ENCODE results near the gene PKHD1. TPM values are rescaled to one million over a fixed set of nuclear protein-coding genes. Genes with fewer than 3 reads are reported as not detected.
"Not testable (repeated sequence)": the region's sequence is repeated elsewhere in the genome, so short reads cannot be mapped to it uniquely, and the experiment has no call there.

Gene PKHD1
- total and polyA plus RNA-seq, 4 experiments from 2014 or later: not detected

- ChIA-PET CTCF (ENCODE audit: partially characterized antibody) (no interaction called here), POLR2A (ENCODE audit: partially characterized antibody) (no interaction called here)
- DNase-seq: no peak
- Mint-ChIP-seq H3K27ac (no peak overlapping the region), H3K27me3 (no peaks in the 10 kb centered on the region), H3K36me3 (no peaks in the 10 kb centered on the region), H3K4me1 (no peaks in the 10 kb centered on the region), H3K9me3 (no peaks in the 10 kb centered on the region), H3K4me3 (no peak overlapping the region)
- Histone ChIP-seq H3K27me3 (ENCODE audit: insufficient read depth, low read length) (no peaks in the 10 kb centered on the region), H3K36me3 (ENCODE audit: insufficient read depth, low read length) (no peaks in the 10 kb centered on the region), H3K4me1 (ENCODE audit: insufficient read depth, low read length) (no peaks in the 10 kb centered on the region), H3K27ac (ENCODE audit: low read depth, low read length) (no peak overlapping the region), H3K9me3 (ENCODE audit: control insufficient read depth in 1 of 2, low read length in 2 of 2) (no peaks in the 10 kb centered on the region), H3K4me3 (ENCODE audit: low read length in 2 of 2) (no peak overlapping the region)
- intact Hi-C loops (cut with micrococcal nuclease): no loop called here
Measured at GRCh38 chr6:51934098-51934497, 153.3 kb downstream of the PKHD1 start.

DNA sequence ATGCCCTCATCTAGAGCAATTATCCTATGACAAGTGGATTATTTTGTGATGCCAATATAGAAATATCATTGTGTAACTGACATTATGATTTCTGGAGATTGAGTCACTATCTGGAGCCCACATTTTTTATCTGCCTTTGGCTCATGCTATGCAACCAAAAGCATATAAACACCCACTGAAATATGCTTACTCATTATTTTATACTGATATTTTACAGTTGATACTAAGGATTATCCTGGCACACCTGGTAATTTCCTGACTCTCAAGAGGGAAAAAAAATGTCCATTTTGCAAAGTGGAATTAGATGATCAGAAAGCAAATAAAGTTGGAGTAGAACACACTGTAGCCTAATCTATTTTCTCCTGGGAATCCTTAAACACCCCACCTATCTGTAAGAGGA, 154.5 kb downstream of the PKHD1 start:
- Mint-ChIP-seq H3K27ac (no peak overlapping the region), H3K36me3 (no peaks in the 10 kb centered on the region), H3K27me3 (no peaks in the 10 kb centered on the region), H3K4me1 (no peaks in the 10 kb centered on the region), H3K4me3 (no peak overlapping the region), H3K9me3 (no peaks in the 10 kb centered on the region)
- no peaks in the 10 kb centered on the region for H3K4me1 ChIP-seq (ENCODE audit: insufficient read depth, low read length)
- POLR2A ChIA-PET (ENCODE audit: partially characterized antibody): no interaction called here
- H3K4me3 ChIP-seq (ENCODE audit: low read length in 2 of 2): no peak overlapping the region
- H3K36me3 ChIP-seq (ENCODE audit: insufficient read depth, low read length): no peaks in the 10 kb centered on the region
- no peak for DNase-seq
- no peaks in the 10 kb centered on the region for H3K27me3 ChIP-seq (ENCODE audit: insufficient read depth, low read length)
- H3K27ac ChIP-seq (ENCODE audit: low read depth, low read length): no peak overlapping the region
- intact Hi-C loops (cut with micrococcal nuclease): no loop called here
- no peaks in the 10 kb centered on the region for H3K9me3 ChIP-seq (ENCODE audit: control insufficient read depth in 1 of 2, low read length in 2 of 2)
- CTCF ChIA-PET (ENCODE audit: partially characterized antibody): no interaction called here

- Histone ChIP-seq H3K9me3 (ENCODE audit: control insufficient read depth in 1 of 2, low read length in 2 of 2) (no peaks in the 10 kb centered on the region), H3K27ac (ENCODE audit: low read depth, low read length) (no peak overlapping the region), H3K4me1 (ENCODE audit: insufficient read depth, low read length) (no peaks in the 10 kb centered on the region), H3K27me3 (ENCODE audit: insufficient read depth, low read length) (no peaks in the 10 kb centered on the region), H3K4me3 (ENCODE audit: low read length in 2 of 2) (no peak overlapping the region), H3K36me3 (ENCODE audit: insufficient read depth, low read length) (no peaks in the 10 kb centered on the region)
- H3K36me3 Mint-ChIP-seq: no peaks in the 10 kb centered on the region
- no peak for DNase-seq
- intact Hi-C loops (cut with micrococcal nuclease): no loop called here
- H3K4me3 Mint-ChIP-seq: no peak overlapping the region
- H3K4me1 Mint-ChIP-seq: no peaks in the 10 kb centered on the region
- POLR2A ChIA-PET (ENCODE audit: partially characterized antibody): no interaction called here
- CTCF ChIA-PET (ENCODE audit: partially characterized antibody): no interaction called here
- no peak overlapping the region for H3K27ac Mint-ChIP-seq
- H3K9me3 Mint-ChIP-seq: peaks cover 0 to 2% (median 0%) of the 10 kb centered on the region in 8 donors
- peaks cover 0 to 1% of the 10 kb centered on the region in 2 donors for H3K27me3 Mint-ChIP-seq
Measured at GRCh38 chr6:51930602-51931001, 156.8 kb downstream of the PKHD1 start.

DNA sequence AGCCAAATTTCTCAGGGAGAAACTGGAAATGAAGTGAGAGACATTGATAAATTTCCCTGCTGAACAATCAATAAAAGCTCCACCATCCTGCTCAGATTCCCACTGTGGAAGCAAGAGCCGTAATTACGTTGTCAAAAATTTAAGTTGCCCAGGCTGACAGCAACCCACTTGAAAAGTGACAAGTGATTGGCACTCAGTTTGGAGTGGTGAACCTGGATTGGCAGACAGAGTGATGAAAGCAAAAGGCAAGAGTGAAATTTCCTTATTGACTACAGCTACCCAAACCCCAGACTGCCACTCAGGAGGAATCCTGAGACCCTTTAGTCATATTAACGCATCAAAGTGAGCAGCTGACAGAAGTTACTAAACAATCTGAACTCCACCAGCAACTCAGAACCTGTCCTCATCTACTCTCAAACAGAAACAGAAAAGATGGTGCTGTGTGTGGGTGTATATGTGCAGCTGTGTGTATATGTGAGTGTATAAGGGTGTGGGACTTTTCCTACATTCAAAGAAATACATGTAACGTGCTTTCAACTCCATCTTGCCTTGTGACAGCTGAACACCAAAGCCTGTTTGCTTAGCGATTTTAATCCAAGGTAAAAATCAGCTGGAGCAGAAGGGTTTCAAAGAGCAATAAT, 157.4 kb downstream of the PKHD1 start:
- CTCF ChIA-PET (ENCODE audit: partially characterized antibody): no interaction called here
- no peak for DNase-seq

GRCh38 chr6:51928320-51928719, 159.1 kb downstream of the PKHD1 start:
- ChIA-PET POLR2A (ENCODE audit: partially characterized antibody) (no interaction called here), CTCF (ENCODE audit: partially characterized antibody) (no interaction called here)
- no peak overlapping the region for H3K27ac Mint-ChIP-seq
- no peaks in the 10 kb centered on the region for H3K4me1 Mint-ChIP-seq
- H3K4me1 ChIP-seq (ENCODE audit: insufficient read depth, low read length): no peaks in the 10 kb centered on the region
- no peaks in the 10 kb centered on the region for H3K9me3 ChIP-seq (ENCODE audit: control insufficient read depth in 1 of 2, low read length in 2 of 2)
- H3K36me3 ChIP-seq (ENCODE audit: insufficient read depth, low read length): no peaks in the 10 kb centered on the region
- peaks cover 0 to 4% (median under 1%) of the 10 kb centered on the region in 8 donors for H3K9me3 Mint-ChIP-seq
- H3K4me3 ChIP-seq (ENCODE audit: low read length in 2 of 2): no peak overlapping the region
- H3K27me3 Mint-ChIP-seq: peaks cover 0 to 2% of the 10 kb centered on the region in 2 donors
- H3K36me3 Mint-ChIP-seq: no peaks in the 10 kb centered on the region
- no peak overlapping the region for H3K27ac ChIP-seq (ENCODE audit: low read depth, low read length)
- no peaks in the 10 kb centered on the region for H3K27me3 ChIP-seq (ENCODE audit: insufficient read depth, low read length)
- intact Hi-C loops (cut with micrococcal nuclease): no loop called here
- H3K4me3 Mint-ChIP-seq: no peak overlapping the region
- no peak for DNase-seq

More for the DNA sequence above, 157.4 kb downstream of the PKHD1 start:
- POLR2A ChIA-PET (ENCODE audit: partially characterized antibody): no interaction called here
- Histone ChIP-seq H3K36me3 (ENCODE audit: insufficient read depth, low read length) (no peaks in the 10 kb centered on the region), H3K4me3 (ENCODE audit: low read length in 2 of 2) (no peak overlapping the region), H3K4me1 (ENCODE audit: insufficient read depth, low read length) (no peaks in the 10 kb centered on the region), H3K27ac (ENCODE audit: low read depth, low read length) (no peak overlapping the region), H3K9me3 (ENCODE audit: control insufficient read depth in 1 of 2, low read length in 2 of 2) (no peaks in the 10 kb centered on the region), H3K27me3 (ENCODE audit: insufficient read depth, low read length) (no peaks in the 10 kb centered on the region)
- Mint-ChIP-seq H3K9me3 (peaks cover 0 to 4% (median 0%) of the 10 kb centered on the region in 8 donors), H3K27ac (no peak overlapping the region), H3K27me3 (peaks cover 0 to 2% of the 10 kb centered on the region in 2 donors), H3K4me1 (no peaks in the 10 kb centered on the region), H3K36me3 (no peaks in the 10 kb centered on the region), H3K4me3 (no peak overlapping the region)
- intact Hi-C loops (cut with micrococcal nuclease): no loop called here

DNA sequence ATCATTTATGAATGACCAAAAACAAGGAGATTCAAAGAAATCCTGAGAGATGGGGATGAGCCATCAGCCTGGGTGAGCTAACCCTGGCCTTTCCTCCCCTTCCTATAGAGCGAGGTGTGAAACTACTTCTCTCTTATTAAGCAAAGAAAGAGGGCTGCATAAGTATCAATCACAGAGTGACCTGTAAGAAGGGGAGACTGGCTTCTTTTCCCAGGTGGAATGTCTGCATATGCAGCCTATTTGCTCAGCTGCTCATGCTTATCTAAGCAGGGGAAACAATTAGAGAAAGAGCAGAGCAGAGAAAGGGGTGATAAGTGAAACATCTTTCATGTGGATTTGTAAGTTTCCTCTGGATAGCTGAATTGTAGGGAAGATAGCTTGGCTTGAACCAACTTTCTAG, 160.0 kb downstream of the PKHD1 start:
- intact Hi-C loops (cut with micrococcal nuclease): no loop called here
- POLR2A ChIA-PET (ENCODE audit: partially characterized antibody): no interaction called here
- Mint-ChIP-seq H3K9me3 (peaks cover 0 to 7% (median 2%) of the 10 kb centered on the region in 8 donors), H3K27me3 (peaks cover 0 to 2% of the 10 kb centered on the region in 2 donors), H3K36me3 (no peaks in the 10 kb centered on the region), H3K4me1 (no peaks in the 10 kb centered on the region), H3K4me3 (no peak overlapping the region), H3K27ac (no peak overlapping the region)
- no peaks in the 10 kb centered on the region for H3K4me1 ChIP-seq (ENCODE audit: insufficient read depth, low read length)
- no peaks in the 10 kb centered on the region for H3K9me3 ChIP-seq (ENCODE audit: control insufficient read depth in 1 of 2, low read length in 2 of 2)
- CTCF ChIA-PET (ENCODE audit: partially characterized antibody): no interaction called here
- no peak overlapping the region for H3K4me3 ChIP-seq (ENCODE audit: low read length in 2 of 2)
- no peak for DNase-seq
- no peaks in the 10 kb centered on the region for H3K36me3 ChIP-seq (ENCODE audit: insufficient read depth, low read length)
- H3K27me3 ChIP-seq (ENCODE audit: insufficient read depth, low read length): no peaks in the 10 kb centered on the region
- H3K27ac ChIP-seq (ENCODE audit: low read depth, low read length): no peak overlapping the region

DNA sequence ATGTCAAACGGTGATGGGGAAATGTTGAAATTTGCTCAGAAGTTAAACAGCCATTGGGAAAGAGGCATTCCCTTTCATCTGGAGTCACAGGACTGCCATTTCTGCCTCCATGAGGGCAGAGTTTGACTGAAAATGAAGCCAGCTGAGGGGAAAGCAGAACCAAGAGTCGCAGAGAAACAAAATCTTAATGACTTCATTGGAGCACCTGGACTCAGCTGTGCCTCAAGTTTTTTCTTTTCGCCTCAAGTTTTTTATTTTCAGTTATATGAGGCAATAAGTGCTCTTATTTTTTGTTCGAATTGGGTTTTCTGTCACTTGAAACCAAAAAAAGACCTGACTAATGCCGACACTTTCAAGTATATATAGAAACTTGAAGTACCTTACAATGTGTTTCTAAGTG, 161.3 kb downstream of the PKHD1 start:
- H3K27ac Mint-ChIP-seq: no peak overlapping the region
- ChIA-PET POLR2A (ENCODE audit: partially characterized antibody) (no interaction called here), CTCF (ENCODE audit: partially characterized antibody) (no interaction called here)
- Histone ChIP-seq H3K4me3 (ENCODE audit: low read length in 2 of 2) (no peak overlapping the region), H3K36me3 (ENCODE audit: insufficient read depth, low read length) (no peaks in the 10 kb centered on the region), H3K27me3 (ENCODE audit: insufficient read depth, low read length) (no peaks in the 10 kb centered on the region), H3K4me1 (ENCODE audit: insufficient read depth, low read length) (no peaks in the 10 kb centered on the region), H3K9me3 (ENCODE audit: control insufficient read depth in 1 of 2, low read length in 2 of 2) (no peaks in the 10 kb centered on the region), H3K27ac (ENCODE audit: low read depth, low read length) (no peak overlapping the region)
- DNase-seq: no peak
- no peaks in the 10 kb centered on the region for H3K4me1 Mint-ChIP-seq
- intact Hi-C loops (cut with micrococcal nuclease): no loop called here
- H3K4me3 Mint-ChIP-seq: no peak overlapping the region
- H3K36me3 Mint-ChIP-seq: no peaks in the 10 kb centered on the region
- H3K27me3 Mint-ChIP-seq: peaks cover 0 to 2% of the 10 kb centered on the region in 2 donors
- H3K9me3 Mint-ChIP-seq: peaks cover 2 to 13% (median 6%) of the 10 kb centered on the region in 8 donors

GRCh38 chr6:51922479-51922878, 164.9 kb downstream of the PKHD1 start:
- H3K36me3 ChIP-seq (ENCODE audit: insufficient read depth, low read length); CTCF ChIA-PET (ENCODE audit: partially characterized antibody); H3K9me3 ChIP-seq (ENCODE audit: control insufficient read depth in 1 of 2, low read length in 2 of 2); H3K4me3 ChIP-seq (ENCODE audit: low read length in 2 of 2); H3K4me1 Mint-ChIP-seq; POLR2A ChIA-PET (ENCODE audit: partially characterized antibody); H3K27ac ChIP-seq (ENCODE audit: low read depth, low read length); H3K27ac Mint-ChIP-seq; DNase-seq; H3K4me1 ChIP-seq (ENCODE audit: insufficient read depth, low read length); H3K4me3 Mint-ChIP-seq; H3K36me3 Mint-ChIP-seq; intact Hi-C loops (cut with micrococcal nuclease); H3K27me3 Mint-ChIP-seq; H3K27me3 ChIP-seq (ENCODE audit: insufficient read depth, low read length): not testable (repeated sequence)
- peaks cover 2 to 39% (median 13%) of the 10 kb centered on the region in 8 donors for H3K9me3 Mint-ChIP-seq
